Measurements from ENCODE around the gene GGTA1. TPM values are rescaled to one million over a fixed set of nuclear protein-coding genes. Genes with fewer than 3 reads are reported as not detected.

GGTA1 gene
- total RNA-seq, 1 experiment from 2014 or later: not detected

- no peak overlapping the region for H2BK5ac ChIP-seq (ENCODE audit: insufficient read length, low read length)
- no peak for DNase-seq
- H3K4me3 Mint-ChIP-seq: no peak overlapping the region
- no peaks in the 10 kb centered on the region for H3K4me1 ChIP-seq (ENCODE audit: insufficient read depth, low read length)
- no peak overlapping the region for H4K5ac ChIP-seq (ENCODE audit: insufficient read length, low read depth, low read length)
- H4K20me1 ChIP-seq (ENCODE audit: control insufficient read depth, insufficient read depth, insufficient read length): no peaks in the 10 kb centered on the region
- H3K4me2 ChIP-seq (ENCODE audit: insufficient read depth, insufficient read length, low read length): no peak overlapping the region
- no peak overlapping the region for H3K56ac ChIP-seq (ENCODE audit: insufficient read length, low read depth, low read length)
- H3K79me1 ChIP-seq (ENCODE audit: insufficient read depth, low read depth, low read length, poor library complexity, severe bottlenecking): no peaks in the 10 kb centered on the region
- H3K23me2 ChIP-seq (ENCODE audit: insufficient read length, low read depth, low read length, poor library complexity, severe bottlenecking): no peaks in the 10 kb centered on the region
- H3K79me2 ChIP-seq (ENCODE audit: insufficient read depth, low read length): no peaks in the 10 kb centered on the region
- H2AK5ac ChIP-seq (ENCODE audit: insufficient read length, low read length): no peak overlapping the region
- H4K91ac ChIP-seq (ENCODE audit: insufficient read length, low read depth, low read length): no peak overlapping the region
- H3K36me3 Mint-ChIP-seq (ENCODE audit: insufficient read depth in 1 of 3, low read depth in 3 of 3): no peaks in the 10 kb centered on the region
- H3K14ac ChIP-seq (ENCODE audit: insufficient read depth, low read length): no peak overlapping the region
- H3K27me3 Mint-ChIP-seq (ENCODE audit: low read depth): peaks cover 15% of the 10 kb centered on the region
- H2AFZ ChIP-seq (ENCODE audit: low read length): no peak overlapping the region
- H2BK15ac ChIP-seq (ENCODE audit: low read depth, low read length): no peak overlapping the region
- H3K9ac ChIP-seq (ENCODE audit: extremely low read depth, insufficient read length, low read length): no peak overlapping the region
- no peak overlapping the region for H4K8ac ChIP-seq (replicated peaks; ENCODE audit: insufficient read length, low read depth, low read length)
- no peak overlapping the region for H3K4ac ChIP-seq (ENCODE audit: low read depth, low read length)
- H2BK12ac ChIP-seq (ENCODE audit: insufficient read length, low read depth, low read length): no peak overlapping the region
- H3K4me1 Mint-ChIP-seq: peaks cover 6 to 10% of the 10 kb centered on the region in 2 experiments; a peak in 2 of 4 replicates
- no peaks in the 10 kb centered on the region for H3K9me3 ChIP-seq (ENCODE audit: control insufficient read depth, low read depth, low read length)
- no peaks in the 10 kb centered on the region; a peak in 1 of 5 replicates for H3K9me3 Mint-ChIP-seq
- no peak overlapping the region for H3K18ac ChIP-seq (ENCODE audit: insufficient read length, low read depth, low read length)
- H2BK120ac ChIP-seq (ENCODE audit: low read depth, low read length, poor library complexity, severe bottlenecking): no peak overlapping the region
- peak overlapping the region in 1 of 3 experiments; percentile 19; a peak in 1 of 7 replicates for H3K27ac Mint-ChIP-seq
- H3K27me3 ChIP-seq (ENCODE audit: insufficient read depth, low read length): no peaks in the 10 kb centered on the region
- H3K23ac ChIP-seq (ENCODE audit: insufficient read length, low read depth, low read length): no peak overlapping the region
- H3T11ph ChIP-seq (ENCODE audit: low read length): no peak overlapping the region
- TF ChIP-seq CTCF (conservative IDR thresholded peaks at IDR 0.05): no peak
- H2BK20ac ChIP-seq (ENCODE audit: low read depth, low read length, poor library complexity, severe bottlenecking): no peak overlapping the region
- no peak overlapping the region for H3K27ac ChIP-seq (ENCODE audit: insufficient read length, low read depth, low read length)
- WGBS (ENCODE audit: extremely low coverage, insufficient read length, low lambda C conversion rate): no CpG with 5 or more reads among the region's 4 CpGs
Measured at GRCh38 chr9:121485623-121486022, 14.0 kb downstream of the GGTA1 start.

Measured in H9 (cell line).